AG04450 (cell line): ENCODE measurements around the gene KLHL26. TPM values are rescaled to one million over a fixed set of nuclear protein-coding genes. Genes with fewer than 3 reads are reported as not detected.

ENCODE experiments used
- CTCF ChIA-PET: fragments of 300-600, 350-600 bp; formaldehyde crosslinking; extraction: SDS; loops from one replicate; lab custom pipeline; 2022; ENCODE audit warnings: antibody characterized with exemption, inconsistent platforms; lab: Charles Lee
- POLR2A ChIA-PET: fragments of 350-600 bp; formaldehyde crosslinking; extraction: SDS; loops from one replicate; lab custom pipeline; 2021; ENCODE audit warnings: antibody characterized with exemption, inconsistent platforms; lab: Yijun Ruan, JAX
- DNase-seq: peaks from one replicate; pipeline ENCODE4 v3.0.0-alpha.2; 2011; ENCODE audit warnings: low read depth, low spot score
- H3K27ac ChIP-seq: one replicate; pipeline ENCODE4 v1.5.1; 2012; ENCODE audit warnings: low read depth, low read length, control low read depth
- H3K27me3 ChIP-seq: one replicate; pipeline ENCODE4 v1.6.0; 2012; ENCODE audit warnings: low read length; ENCODE audit not compliant: control insufficient read depth, insufficient read depth
- H3K4me3 ChIP-seq: 2 replicates; pipeline ENCODE4 v1.5.1; 2011; ENCODE audit warnings: mild to moderate bottlenecking, low read depth, low read length, control low read depth
- H3K9me3 ChIP-seq: 2 replicates; pipeline ENCODE4 v1.5.1; 2012; ENCODE audit warnings: low read length; ENCODE audit not compliant: control insufficient read depth, insufficient read depth
- polyA plus RNA-seq: library from polyadenylated mRNA; depleted of rRNA; stranded (reverse); fragments of >200 nt; gene quantifications from 2 replicates; pipeline ENCODE4 v1.2.3, GENCODE V29; 2011
- TF ChIP-seq, protein P1 (sequence below): IDR thresholded peaks from 2 replicates; pipeline ENCODE4 v1.5.1; 2011; ENCODE audit warnings: low read depth, low read length, control low read depth, inconsistent platforms

The KLHL26 gene
- polyA plus RNA-seq, 1 experiment, result 1.2 TPM

DNA sequence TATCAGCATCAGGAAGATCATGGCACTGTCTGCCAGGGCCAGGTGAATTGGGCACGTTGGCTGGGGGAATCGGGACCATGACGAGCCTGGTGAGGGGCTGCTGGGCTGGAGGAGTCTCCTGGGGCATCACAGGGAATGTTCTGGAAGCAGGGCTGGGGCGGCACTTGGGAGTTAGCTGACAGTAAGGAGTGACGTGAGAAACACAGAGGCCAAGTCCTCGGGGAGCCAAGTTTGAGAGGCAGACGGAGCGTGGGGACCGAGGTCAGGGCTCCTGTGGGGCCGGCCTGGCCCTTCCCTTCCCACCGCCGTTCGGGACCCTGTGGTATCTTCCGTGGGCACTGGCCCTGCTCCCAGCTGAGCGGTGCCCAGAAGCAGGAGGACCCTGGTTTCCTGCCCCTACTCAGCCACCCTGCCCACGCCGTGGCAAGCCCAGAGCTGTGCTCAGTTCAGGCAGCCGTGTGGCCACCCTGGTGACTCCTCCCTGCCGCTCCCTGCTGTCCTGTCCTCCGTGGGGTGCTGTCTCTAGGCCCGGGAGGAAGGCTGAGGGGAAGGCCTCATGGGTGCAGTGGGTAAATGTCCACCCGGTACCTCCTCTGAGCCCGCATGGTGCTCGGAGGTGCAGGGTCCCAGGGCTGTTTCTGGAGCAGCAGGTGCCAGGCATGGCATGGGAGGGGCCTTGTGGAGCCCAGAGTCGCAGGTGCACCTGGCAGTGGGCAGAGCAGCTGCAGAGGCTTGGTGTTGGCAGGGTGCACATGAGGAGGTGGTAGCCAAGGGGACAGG lies 71.8 kb downstream of the KLHL26 start:
- TF ChIP-seq, protein P1, sequence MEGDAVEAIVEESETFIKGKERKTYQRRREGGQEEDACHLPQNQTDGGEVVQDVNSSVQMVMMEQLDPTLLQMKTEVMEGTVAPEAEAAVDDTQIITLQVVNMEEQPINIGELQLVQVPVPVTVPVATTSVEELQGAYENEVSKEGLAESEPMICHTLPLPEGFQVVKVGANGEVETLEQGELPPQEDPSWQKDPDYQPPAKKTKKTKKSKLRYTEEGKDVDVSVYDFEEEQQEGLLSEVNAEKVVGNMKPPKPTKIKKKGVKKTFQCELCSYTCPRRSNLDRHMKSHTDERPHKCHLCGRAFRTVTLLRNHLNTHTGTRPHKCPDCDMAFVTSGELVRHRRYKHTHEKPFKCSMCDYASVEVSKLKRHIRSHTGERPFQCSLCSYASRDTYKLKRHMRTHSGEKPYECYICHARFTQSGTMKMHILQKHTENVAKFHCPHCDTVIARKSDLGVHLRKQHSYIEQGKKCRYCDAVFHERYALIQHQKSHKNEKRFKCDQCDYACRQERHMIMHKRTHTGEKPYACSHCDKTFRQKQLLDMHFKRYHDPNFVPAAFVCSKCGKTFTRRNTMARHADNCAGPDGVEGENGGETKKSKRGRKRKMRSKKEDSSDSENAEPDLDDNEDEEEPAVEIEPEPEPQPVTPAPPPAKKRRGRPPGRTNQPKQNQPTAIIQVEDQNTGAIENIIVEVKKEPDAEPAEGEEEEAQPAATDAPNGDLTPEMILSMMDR, result no peak
- Histone ChIP-seq H3K9me3 (no peaks in the 10 kb centered on the region), H3K27ac (no peak overlapping the region), H3K27me3 (no peaks in the 10 kb centered on the region), H3K4me3 (no peak overlapping the region)
- DNase-seq, result no peak
- CTCF ChIA-PET, result no interaction called here
- POLR2A ChIA-PET, result no interaction called here

DNA sequence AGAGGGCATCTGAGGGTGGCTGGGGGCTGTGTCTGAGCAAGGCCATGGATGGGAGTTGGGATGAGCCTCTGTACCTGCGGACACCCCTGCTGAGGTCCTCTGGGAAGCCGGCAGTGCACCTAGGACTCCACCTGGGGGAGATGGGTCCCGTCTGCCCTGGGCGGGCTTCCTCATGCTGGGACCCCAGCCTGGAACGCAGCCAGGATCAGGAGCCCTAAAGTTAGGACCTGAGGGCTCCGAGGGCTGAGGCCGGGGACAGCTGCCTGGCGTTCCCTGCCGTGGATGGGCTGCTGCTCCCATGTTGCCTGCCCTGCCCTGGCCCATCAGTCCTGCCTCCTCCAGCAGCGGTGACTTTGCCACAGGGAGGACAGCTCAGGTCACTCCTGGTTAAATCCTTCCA lies 72.7 kb downstream of the KLHL26 start:
- Histone ChIP-seq H3K27ac (no peak overlapping the region), H3K9me3 (no peaks in the 10 kb centered on the region), H3K27me3 (no peaks in the 10 kb centered on the region), H3K4me3 (no peak overlapping the region)
- ChIA-PET CTCF (no interaction called here), POLR2A (interaction anchor here (0.6 to 0.8 kb wide), 2 partner anchors 373 to 517 kb away, joined by 4 read pairs; partner anchors contain the start of gene MPV17L2)
- no peak for DNase-seq
- TF ChIP-seq, protein P1, result no peak

DNA sequence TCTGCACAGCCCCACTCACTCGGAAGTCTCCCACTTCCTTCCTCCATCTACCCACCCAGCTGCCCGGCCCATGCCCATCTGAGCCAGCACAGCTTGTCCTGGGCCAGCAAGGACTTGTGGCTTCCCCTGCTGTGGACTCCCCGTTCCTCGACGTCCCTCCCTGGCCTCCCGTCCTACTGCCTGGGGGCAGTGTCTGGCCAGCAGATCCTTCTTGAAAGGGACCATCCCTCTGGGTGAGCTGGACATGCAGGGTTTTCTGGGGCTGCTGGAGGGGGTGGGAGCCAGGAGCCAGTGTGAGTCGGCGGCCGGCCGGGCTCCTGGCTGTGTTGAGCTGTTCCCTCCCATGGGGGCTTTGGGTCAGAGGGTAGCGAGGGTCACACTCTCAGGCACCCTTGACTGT lies 73.4 kb downstream of the KLHL26 start:
- Histone ChIP-seq H3K4me3 (no peak overlapping the region), H3K27me3 (no peaks in the 10 kb centered on the region), H3K27ac (no peak overlapping the region), H3K9me3 (no peaks in the 10 kb centered on the region)
- ChIA-PET POLR2A (interaction anchor here (0.6 to 0.8 kb wide), 2 partner anchors 374 to 517 kb away, joined by 4 read pairs; partner anchors contain the start of gene MPV17L2), CTCF (no interaction called here)
- TF ChIP-seq, protein P1, result no peak
- no peak for DNase-seq

DNA sequence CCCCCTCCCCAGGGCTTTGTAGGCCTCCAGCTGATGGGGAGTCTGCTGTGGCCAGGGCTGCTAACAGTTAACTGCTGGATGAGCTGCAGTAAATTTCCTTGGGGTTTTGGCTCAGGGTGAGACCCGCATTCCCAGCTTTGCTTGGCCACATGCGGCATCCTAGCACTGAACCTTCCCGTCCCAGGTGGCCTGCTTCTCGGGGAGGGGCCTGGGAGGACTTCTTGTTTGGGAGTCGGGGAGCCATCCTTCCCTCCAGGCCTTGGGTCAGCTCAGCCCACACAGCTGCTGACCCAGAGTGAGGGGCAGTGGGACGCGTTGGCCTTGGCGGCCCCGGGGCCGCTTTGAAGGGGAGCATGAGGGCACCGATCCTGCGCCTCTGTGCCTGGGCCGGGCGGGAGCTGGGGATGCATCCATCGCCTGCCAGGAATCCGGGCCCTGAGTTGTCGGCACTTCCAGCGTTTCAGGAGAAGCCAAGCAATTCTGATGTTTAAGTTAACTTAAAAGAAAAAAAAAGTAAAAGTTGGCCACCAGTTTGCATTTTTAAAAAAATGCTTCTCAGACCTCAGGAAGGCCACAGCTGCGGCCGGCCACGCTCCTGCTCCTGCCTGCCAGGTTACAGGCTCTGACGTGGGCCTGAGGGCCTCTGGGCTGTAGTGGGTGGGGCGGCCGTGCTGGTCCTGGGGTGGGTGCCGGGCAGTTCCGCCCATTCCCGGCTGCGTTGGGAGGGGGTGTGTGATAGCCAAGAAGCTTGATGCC lies 74.3 kb downstream of the KLHL26 start:
- Histone ChIP-seq H3K27ac (peak overlapping the region; percentile 68), H3K4me3 (no peak overlapping the region), H3K9me3 (no peaks in the 10 kb centered on the region), H3K27me3 (no peaks in the 10 kb centered on the region)
- TF ChIP-seq, protein P1, result no peak
- DNase-seq, result peak; percentile 38
- CTCF ChIA-PET, result interaction anchor here (1.7 kb wide), 1 partner anchor 117 kb away, joined by 6 read pairs; no protein-coding TSS in a partner anchor
- POLR2A ChIA-PET, result no interaction called here
